GM21619 (cell line): ENCODE data around the gene APEH.
A peak's percentile ranks its signal among the peaks of the same experiment; 100 is the strongest.

Experiments
- ATAC-seq: cut with Tn5 transposase; IDR thresholded peaks from one replicate; pipeline ENCODE4 v1.9.1; 2021; ENCODE audit not compliant: unreplicated experiment

APEH gene

GRCh38 chr3:49723628-49724551 lies 49.7 kb downstream of the APEH start, which contains the start of gene GMPPB:
GMPPB (minus strand) TSS chr3:49723951; CDS start chr3:49723726, 225 bp downstream.
- peak; percentile 67 for ATAC-seq

- ATAC-seq: no peak
These were observed 50.4 kb downstream of the APEH start for GRCh38 chr3:49724586-49724985.

GRCh38 chr3:49725906-49726681 lies 51.9 kb downstream of the APEH start:
- ATAC-seq: no peak

- no peak for ATAC-seq
These were observed 53.2 kb downstream of the APEH start for GRCh38 chr3:49727154-49727923.

- ATAC-seq: no peak
These were observed 53.8 kb downstream of the APEH start for GRCh38 chr3:49727924-49728361.

- no peak for ATAC-seq
These were observed 55.9 kb downstream of the APEH start for GRCh38 chr3:49729966-49730609.

- no peak for ATAC-seq
These were observed 58.4 kb downstream of the APEH start for GRCh38 chr3:49732597-49732996.

GRCh38 chr3:49733551-49733950 lies 59.4 kb downstream of the APEH start:
- ATAC-seq: no peak
